OCI-LY3 (cell line): ENCODE data around the gene SOCS1.

Experiments
- H2AFZ ChIP-seq: fragments of 200-600, 300-600 bp; shearing (Covaris generic); 2 replicates; pipeline ENCODE4 v1.6.0; 2014; ENCODE audit warnings: antibody characterized with exemption, low read depth, low read length
- H3K27ac ChIP-seq: fragments of 200-600, 300-600 bp; sonication (generic); 2 replicates; pipeline ENCODE4 v1.5.1; 2014; ENCODE audit warnings: mild to moderate bottlenecking, low read length, moderate library complexity, mixed read lengths
- H3K27me3 ChIP-seq: fragments of 200-600, 300-600 bp; sonication (generic); 2 replicates; pipeline ENCODE4 v1.6.1; 2014; ENCODE audit warnings: low read depth, low read length, mixed read lengths
- H3K36me3 ChIP-seq: fragments of 200-600, 300-600 bp; sonication (generic); replicated peaks from 2 replicates; pipeline ENCODE3; 2014; ENCODE audit warnings: low read depth, low read length, mixed read lengths
- H3K4me1 ChIP-seq: fragments of 300-600, 200-600 bp; sonication (generic); 2 replicates; pipeline ENCODE4 v1.6.1; 2014; ENCODE audit warnings: low read length, mixed read lengths
- H3K4me2 ChIP-seq: fragments of 200-600, 300-600 bp; sonication (generic); 2 replicates; pipeline ENCODE4 v1.6.1; 2014; ENCODE audit warnings: low read length, mixed read lengths
- H3K4me3 ChIP-seq: fragments of 300-600, 200-600 bp; sonication (generic); 2 replicates; pipeline ENCODE4 v1.5.1; 2014; ENCODE audit warnings: antibody characterized with exemption, mild to moderate bottlenecking, low read length, moderate library complexity
- H3K79me2 ChIP-seq: fragments of 300-600, 200-600 bp; shearing (Covaris generic); 2 replicates; pipeline ENCODE4 v1.6.1; 2014; ENCODE audit warnings: mild to moderate bottlenecking, low read length, mixed read lengths
- H3K9ac ChIP-seq: fragments of 300-600, 200-600 bp; shearing (Covaris generic); 2 replicates; pipeline ENCODE4 v1.6.0; 2014; ENCODE audit warnings: mild to moderate bottlenecking, low read length, moderate library complexity
- H3K9me3 ChIP-seq: fragments of 200-600, 300-600 bp; shearing (Covaris generic); 2 replicates; pipeline ENCODE4 v1.6.1; 2014; ENCODE audit warnings: low read length, mixed read lengths; ENCODE audit not compliant: insufficient read depth
- H4K20me1 ChIP-seq: fragments of 200-600, 300-600 bp; sonication (generic); 2 replicates; pipeline ENCODE4 v1.6.1; 2016; ENCODE audit warnings: low read length, mixed read lengths; ENCODE audit not compliant: insufficient read depth
- CTCF ChIP-seq: fragments of 200-600, 300-600 bp; sonication (generic); IDR thresholded peaks from 2 replicates; pipeline ENCODE4 v1.5.1; 2014; ENCODE audit warnings: antibody characterized with exemption, low read length, low read depth
- EZH2phosphoT487 ChIP-seq: fragments of 200-600 bp; shearing (Covaris generic); IDR thresholded peaks from 2 replicates; pipeline ENCODE4 v1.6.1; 2018; ENCODE audit warnings: antibody characterized with exemption, mixed run types, low read depth

SOCS1 gene

GRCh38 chr16:11296351-11296705, 40.3 kb upstream of the SOCS1 start:
- Histone ChIP-seq H3K79me2 (no peaks in the 10 kb centered on the region), H3K4me1 (peaks cover 40% of the 10 kb centered on the region), H2AFZ (0 out of 2 replicates have a peak overlapping the region, but pooled peaks have one; percentile 16), H4K20me1 (no peaks in the 10 kb centered on the region), H3K4me3 (no peak overlapping the region), H3K9ac (no peak overlapping the region; the same call in 1 of the 2 replicates), H3K4me2 (peak overlapping the region; percentile 71), H3K9me3 (no peaks in the 10 kb centered on the region), H3K27ac (peak overlapping the region; percentile 80), H3K36me3 (no peaks in the 10 kb centered on the region), H3K27me3 (peaks cover 5% of the 10 kb centered on the region; the same call in 1 of the 2 replicates)
- TF ChIP-seq CTCF, result no peak

GRCh38 chr16:11295672-11296071, 39.7 kb upstream of the SOCS1 start:
- H3K9me3 ChIP-seq, result no peaks in the 10 kb centered on the region
- H3K27me3 ChIP-seq, result peaks cover 5% of the 10 kb centered on the region; the same call in 1 of the 2 replicates
- no peaks in the 10 kb centered on the region for H3K79me2 ChIP-seq
- TF ChIP-seq CTCF (no peak), EZH2phosphoT487 (no peak)
- no peak overlapping the region for H3K4me3 ChIP-seq
- peaks cover 40% of the 10 kb centered on the region for H3K4me1 ChIP-seq
- H3K9ac ChIP-seq, result no peak overlapping the region
- no peaks in the 10 kb centered on the region for H3K36me3 ChIP-seq
- no peak overlapping the region for H3K27ac ChIP-seq
- no peaks in the 10 kb centered on the region for H4K20me1 ChIP-seq
- H2AFZ ChIP-seq, result no peak overlapping the region
- H3K4me2 ChIP-seq, result no peak overlapping the region

GRCh38 chr16:11292076-11292748, 36.2 kb upstream of the SOCS1 start:
- no peak overlapping the region for H3K27ac ChIP-seq
- H4K20me1 ChIP-seq, result no peaks in the 10 kb centered on the region
- no peaks in the 10 kb centered on the region for H3K79me2 ChIP-seq
- no peak overlapping the region for H3K9ac ChIP-seq
- H3K4me2 ChIP-seq, result no peak overlapping the region
- no peaks in the 10 kb centered on the region for H3K9me3 ChIP-seq
- H3K36me3 ChIP-seq, result no peaks in the 10 kb centered on the region
- TF ChIP-seq EZH2phosphoT487 (no peak), CTCF (no peak)
- H3K4me3 ChIP-seq, result no peak overlapping the region
- peaks cover 16% of the 10 kb centered on the region for H3K4me1 ChIP-seq
- H3K27me3 ChIP-seq, result peaks cover 5% of the 10 kb centered on the region; the same call in 1 of the 2 replicates
- no peak overlapping the region for H2AFZ ChIP-seq

- Histone ChIP-seq H2AFZ (no peak overlapping the region), H3K27me3 (peaks cover 5% of the 10 kb centered on the region; the same call in 1 of the 2 replicates), H3K9me3 (no peaks in the 10 kb centered on the region), H3K4me1 (peaks cover 15% of the 10 kb centered on the region), H4K20me1 (no peaks in the 10 kb centered on the region), H3K27ac (no peak overlapping the region), H3K9ac (no peak overlapping the region), H3K4me2 (no peak overlapping the region), H3K4me3 (no peak overlapping the region), H3K36me3 (no peaks in the 10 kb centered on the region), H3K79me2 (no peaks in the 10 kb centered on the region)
- TF ChIP-seq CTCF, result no peak
- TF ChIP-seq EZH2phosphoT487, result no peak
These were observed 35.2 kb upstream of the SOCS1 start for GRCh38 chr16:11291091-11291703.
